Vagina (tissue), 2 donors: ENCODE measurements around the gene ETV2. TPM values are rescaled to one million over a fixed set of nuclear protein-coding genes. Genes with fewer than 3 reads are reported as not detected.
A peak's percentile ranks its signal among the peaks of the same experiment; 100 is the strongest.
"Not testable (repeated sequence)": the region's sequence is repeated elsewhere in the genome, so short reads cannot be mapped to it uniquely, and the experiment has no call there.

ENCODE experiments used
- DNase-seq, 2 donors: peaks; one replicate each; pipeline ENCODE4 v3.0.0-alpha.2; 2017; ENCODE audit errors: extremely low spot score in 2 of 2
- H3K27ac ChIP-seq: fragments of 200-600 bp; sonication (generic); one replicate; pipeline ENCODE4 v1.5.1; 2019
- H3K27me3 ChIP-seq: fragments of 200-600 bp; sonication (generic); one replicate; pipeline ENCODE4 v1.5.1; 2019
- H3K36me3 ChIP-seq, 2 donors: fragments of 200-600 bp; sonication (generic); one replicate each; pipeline ENCODE4 v1.5.1; 2017 to 2019
- H3K4me1 ChIP-seq: fragments of 200-600 bp; sonication (generic); one replicate; pipeline ENCODE4 v1.5.1; 2019
- H3K4me3 ChIP-seq, 2 donors: fragments of 200-600 bp; sonication (generic); 1 replicate in 1 of 2; 2 replicates in 1 of 2; pipeline ENCODE4 v1.5.1; 2016 to 2019
- H3K9me3 ChIP-seq: fragments of 200-600 bp; sonication (generic); one replicate; pipeline ENCODE4 v1.5.1; 2019
- CTCF ChIP-seq, 3 experiments: fragments of 450-650 bp in 2 of 3; fragments of 200-600 bp in 1 of 3; sonication (generic) in 1 of 3; IDR thresholded peaks; one replicate each; pipeline ENCODE4 v1.5.1; 2017 to 2019; ENCODE audit warnings: antibody characterized with exemption in 3 of 3, mild to moderate bottlenecking in 2 of 3, moderate library complexity in 2 of 3
- POLR2A ChIP-seq, 2 donors: fragments of 450-650 bp; IDR thresholded peaks; one replicate each; pipeline ENCODE4 v1.6.1; 2017; ENCODE audit warnings: antibody characterized with exemption in 2 of 2, mild to moderate bottlenecking in 2 of 2, moderate library complexity in 2 of 2
- POLR2AphosphoS5 ChIP-seq, 2 donors: sonication (generic); formaldehyde crosslinking; IDR thresholded peaks; one replicate each; pipeline ENCODE4 v1.9.0; 2017; ENCODE audit warnings: antibody characterized with exemption in 2 of 2, mild to moderate bottlenecking in 2 of 2, low read depth in 1 of 2; ENCODE audit not compliant: insufficient read depth in 1 of 2
- intact Hi-C: fragments of 100-400 bp; cut with DNase I; formaldehyde crosslinking; loops from one replicate; pipeline ENCODE4 v1.15.1; 2023
- total RNA-seq: library from RNA; depleted of rRNA; stranded (reverse); fragments of >200 nt; gene quantifications from one replicate; pipeline ENCODE4 v1.2.3, GENCODE V29; 2016

Gene ETV2
- not detected for total RNA-seq

GRCh38 chr19:35641515-35642151 is at the start of gene ETV2:
TSS of gene ETV2 (plus strand) at chr19:35641745. CDS start at chr19:35642461, 716 bp downstream.
- peaks cover 32% of the 10 kb centered on the region for H3K4me1 ChIP-seq
- DNase-seq, result no peak
- no peaks in the 10 kb centered on the region for H3K9me3 ChIP-seq
- H3K4me3 ChIP-seq, result no peak within 1 kb of the TSS
- intact Hi-C loops, result no loop called here
- TF ChIP-seq POLR2A (IDR thresholded peaks at IDR 0.05), result no peak
- no peak for TF ChIP-seq POLR2AphosphoS5 (IDR thresholded peaks at IDR 0.05; ENCODE audit: insufficient read depth in 1 of 2, low read depth in 1 of 2)
- TF ChIP-seq CTCF (IDR thresholded peaks at IDR 0.05), result no peak
- no peak within 1 kb of the TSS for H3K27ac ChIP-seq
- H3K27me3 ChIP-seq, result no peaks in the 10 kb centered on the region
- peaks cover 0 to 14% of the 10 kb centered on the region in 2 donors for H3K36me3 ChIP-seq

- intact Hi-C loops, result no loop called here
- no peaks in the 10 kb centered on the region for H3K4me1 ChIP-seq
- DNase-seq, result no peak
- H3K9me3 ChIP-seq, result no peaks in the 10 kb centered on the region
- H3K36me3 ChIP-seq, result no peaks in the 10 kb centered on the region
- H3K27me3 ChIP-seq, result no peaks in the 10 kb centered on the region
- TF ChIP-seq POLR2A (IDR thresholded peaks at IDR 0.05), result no peak
- TF ChIP-seq CTCF (IDR thresholded peaks at IDR 0.05), result peak in 2 of 3 experiments; percentile 2 to 28
- no peak overlapping the region for H3K4me3 ChIP-seq
- no peak overlapping the region for H3K27ac ChIP-seq
Observed at GRCh38 chr19:35592226-35592625, 49.3 kb upstream of the ETV2 start.

- H3K4me1 ChIP-seq, H3K27me3 ChIP-seq, intact Hi-C loops, H3K9me3 ChIP-seq, H3K27ac ChIP-seq, H3K36me3 ChIP-seq, H3K4me3 ChIP-seq, DNase-seq: not testable (repeated sequence)
Observed at GRCh38 chr19:35595026-35595425, 46.5 kb upstream of the ETV2 start.

GRCh38 chr19:35595928-35596327 is 45.6 kb upstream of the ETV2 start:
- intact Hi-C loops, result no loop called here
- no peak for TF ChIP-seq POLR2AphosphoS5 (IDR thresholded peaks at IDR 0.05; ENCODE audit: insufficient read depth in 1 of 2, low read depth in 1 of 2)

GRCh38 chr19:35596366-35596999 is 45.1 kb upstream of the ETV2 start:
- TF ChIP-seq POLR2A (IDR thresholded peaks at IDR 0.05) (no peak), CTCF (IDR thresholded peaks at IDR 0.05) (no peak), POLR2AphosphoS5 (IDR thresholded peaks at IDR 0.05; ENCODE audit: insufficient read depth in 1 of 2, low read depth in 1 of 2) (no peak)
- Histone ChIP-seq H3K9me3 (no peaks in the 10 kb centered on the region), H3K27ac (no peak overlapping the region), H3K4me1 (no peaks in the 10 kb centered on the region), H3K4me3 (no peak overlapping the region), H3K27me3 (no peaks in the 10 kb centered on the region), H3K36me3 (no peaks in the 10 kb centered on the region)
- intact Hi-C loops, result no loop called here
- no peak for DNase-seq

More at GRCh38 chr19:35595928-35596327, 45.6 kb upstream of the ETV2 start:
- Histone ChIP-seq H3K4me1 (no peaks in the 10 kb centered on the region), H3K9me3 (no peaks in the 10 kb centered on the region), H3K4me3 (no peak overlapping the region), H3K27me3 (no peaks in the 10 kb centered on the region), H3K27ac (no peak overlapping the region), H3K36me3 (no peaks in the 10 kb centered on the region)
- no peak for DNase-seq

GRCh38 chr19:35601971-35602370 is 39.6 kb upstream of the ETV2 start:
- no peaks in the 10 kb centered on the region for H3K4me1 ChIP-seq
- intact Hi-C loops, result no loop called here
- TF ChIP-seq CTCF (IDR thresholded peaks at IDR 0.05) (no peak), POLR2AphosphoS5 (IDR thresholded peaks at IDR 0.05; ENCODE audit: insufficient read depth in 1 of 2, low read depth in 1 of 2) (no peak), POLR2A (IDR thresholded peaks at IDR 0.05) (no peak)
- no peaks in the 10 kb centered on the region for H3K36me3 ChIP-seq
- H3K9me3 ChIP-seq, result no peaks in the 10 kb centered on the region
- DNase-seq, result no peak
- H3K27me3 ChIP-seq, result no peaks in the 10 kb centered on the region
- H3K27ac ChIP-seq, result no peak overlapping the region
- no peak overlapping the region for H3K4me3 ChIP-seq

- H3K27me3 ChIP-seq, H3K4me1 ChIP-seq, DNase-seq, H3K4me3 ChIP-seq, H3K36me3 ChIP-seq, intact Hi-C loops, H3K9me3 ChIP-seq, H3K27ac ChIP-seq: not testable (repeated sequence)
Observed at GRCh38 chr19:35604436-35604835, 37.1 kb upstream of the ETV2 start.

- DNase-seq, H3K9me3 ChIP-seq, H3K4me1 ChIP-seq, H3K36me3 ChIP-seq, H3K27ac ChIP-seq, H3K27me3 ChIP-seq, intact Hi-C loops, H3K4me3 ChIP-seq: not testable (repeated sequence)
Observed at GRCh38 chr19:35607170-35607569, 34.4 kb upstream of the ETV2 start.
